ENCODE data around the gene PGM5.

PGM5 gene

GRCh38 chr9:68507806-68508145, 151.4 kb downstream of the PGM5 start:
- DNase-seq (ENCODE audit: low spot score), result no peak
- H3K27ac ChIP-seq, result no peak overlapping the region
- CTCF ChIA-PET, result interaction anchor here (0.6 to 1.5 kb wide), 6 partner anchors 12 to 55 kb away, joined by 3 to 6 read pairs (median 4); no protein-coding TSS in a partner anchor
- POLR2A ChIA-PET (ENCODE audit: low non-redundant PET), result no interaction called here
- TF ChIP-seq CTCF (conservative IDR thresholded peaks at IDR 0.05; ENCODE audit: low read depth), result peak; percentile 12; the same call in 1 of the 2 replicates

- no peak overlapping the region for H3K27ac ChIP-seq
- ChIA-PET POLR2A (ENCODE audit: low non-redundant PET) (no interaction called here), CTCF (interaction anchor here (0.6 to 1.2 kb wide), 2 partner anchors 13 to 54 kb away, joined by 3 to 4 read pairs; no protein-coding TSS in a partner anchor)
- no peak for DNase-seq (ENCODE audit: low spot score)
- no peak for TF ChIP-seq CTCF (conservative IDR thresholded peaks at IDR 0.05; ENCODE audit: low read depth)
These were observed 152.1 kb downstream of the PGM5 start for GRCh38 chr9:68508547-68508946.

GRCh38 chr9:68509689-68510088, 153.3 kb downstream of the PGM5 start:
- no peak overlapping the region for H3K27ac ChIP-seq
- POLR2A ChIA-PET (ENCODE audit: low non-redundant PET), result no interaction called here
- DNase-seq (ENCODE audit: low spot score), result no peak
- no peak for TF ChIP-seq CTCF (conservative IDR thresholded peaks at IDR 0.05; ENCODE audit: low read depth)
- CTCF ChIA-PET, result no interaction called here

- ChIA-PET POLR2A (ENCODE audit: low non-redundant PET) (no interaction called here), CTCF (interaction anchor here (0.5 kb wide), 1 partner anchor 88 kb away, joined by 3 read pairs; no protein-coding TSS in a partner anchor)
- no peak for DNase-seq (ENCODE audit: low spot score)
- no peak overlapping the region for H3K27ac ChIP-seq
- no peak for TF ChIP-seq CTCF (conservative IDR thresholded peaks at IDR 0.05; ENCODE audit: low read depth)
These were observed 157.0 kb downstream of the PGM5 start for GRCh38 chr9:68513385-68513784.

GRCh38 chr9:68513981-68514380, 157.6 kb downstream of the PGM5 start:
- no peak for DNase-seq (ENCODE audit: low spot score)
- ChIA-PET POLR2A (ENCODE audit: low non-redundant PET) (no interaction called here), CTCF (interaction anchor here (0.5 kb wide), 1 partner anchor 88 kb away, joined by 3 read pairs; no protein-coding TSS in a partner anchor)
- H3K27ac ChIP-seq, result no peak overlapping the region
- TF ChIP-seq CTCF (conservative IDR thresholded peaks at IDR 0.05; ENCODE audit: low read depth), result no peak

GRCh38 chr9:68515326-68516017, 159.1 kb downstream of the PGM5 start:
- ChIA-PET POLR2A (ENCODE audit: low non-redundant PET) (no interaction called here), CTCF (interaction anchor here (1.0 kb wide), 1 partner anchor 69 kb away, joined by 3 read pairs; no protein-coding TSS in a partner anchor)
- DNase-seq (ENCODE audit: low spot score), result no peak

More at GRCh38 chr9:68515326-68516017, 159.1 kb downstream of the PGM5 start:
- no peak for TF ChIP-seq CTCF (conservative IDR thresholded peaks at IDR 0.05; ENCODE audit: low read depth)
- no peak overlapping the region for H3K27ac ChIP-seq
